K562 (cell line): ENCODE data around the gene MARS1. TPM values are rescaled to one million over a fixed set of nuclear protein-coding genes. Genes with fewer than 3 reads are reported as not detected.

Experiments used
- KDM4B ChIP-seq, 2 experiments: fragments of 450-650 bp in 1 of 2; sonication (generic) in 1 of 2; IDR thresholded peaks; 2 replicates each; pipeline ENCODE4 v1.6.1; 2016 to 2017; ENCODE audit warnings: borderline replicate concordance in 2 of 2, antibody characterized with exemption in 1 of 2, low read depth in 1 of 2, mild to moderate bottlenecking in 1 of 2
- MTA1 ChIP-seq: fragments of 450-650 bp; IDR thresholded peaks from 2 replicates; pipeline ENCODE4 v1.6.1; 2017; ENCODE audit warnings: borderline replicate concordance
- MYC ChIP-seq, 2 experiments: fragments of 250-450 bp in 1 of 2; sonication (Bioruptor Pico) in 1 of 2; IDR thresholded peaks; 2 replicates each; pipeline versions ENCODE4 v1.5.1 to v1.6.1; 2012 to 2021; ENCODE audit warnings: low read depth in 2 of 2, borderline replicate concordance in 1 of 2, improper control_type of control experiment in 1 of 2, low read length in 1 of 2, mild to moderate bottlenecking in 1 of 2, moderate library complexity in 1 of 2
- RBM17 ChIP-seq: fragments of 200-400 bp; formaldehyde crosslinking; IDR thresholded peaks from 2 replicates; pipeline ENCODE4 v1.6.1; 2017; ENCODE audit warnings: low read depth, mild to moderate bottlenecking, low read length, borderline replicate concordance
- ZNF124 ChIP-seq: sonication (generic); formaldehyde crosslinking; IDR thresholded peaks from 2 replicates; pipeline ENCODE4 v1.8.1; 2022; ENCODE audit warnings: missing genetic modification reagents
- ZNF408 ChIP-seq: fragments of 250-450 bp; sonication (Bioruptor Pico); IDR thresholded peaks from 2 replicates; pipeline ENCODE4 v1.4.0; 2020; ENCODE audit warnings: low read depth, mild to moderate bottlenecking, moderate library complexity
- ZNF57 ChIP-seq: fragments of 450-650 bp; formaldehyde crosslinking; IDR thresholded peaks from 2 replicates; pipeline ENCODE4 v1.4.0; 2020; ENCODE audit warnings: mild to moderate bottlenecking, moderate library complexity
- polyA plus RNA-seq, 8 experiments: library from polyadenylated mRNA; depleted of rRNA in 4 of 8; stranded (reverse) in 5 of 8; unstranded in 3 of 8; fragments of >200 nt; fragmentation: Nextera tagmentation in 2 of 8; fragmentation: Illumina TruSeq in 1 of 8; extraction: Ambion mirVana in 2 of 8; extraction: Trizol in 1 of 8; gene quantifications; 2 replicates each; pipeline versions ENCODE4 v1.2.1 to v1.2.3, GENCODE V29; 2011 to 2014; ENCODE audit warnings: inconsistent platforms in 1 of 8, missing spikeins in 1 of 8
- total RNA-seq, 7 experiments: library from RNA; depleted of rRNA in 6 of 7; stranded (reverse); fragments of >200 nt in 6 of 7; fragmentation: Illumina TruSeq in 2 of 7; extraction: Trizol in 2 of 7; gene quantifications; 2 replicates each; pipeline versions ENCODE4 v1.2.1 to v1.2.3, GENCODE V29; 2011 to 2021; ENCODE audit warnings: low replicate concordance in 1 of 7
- TF ChIP-seq, protein P1 (sequence below), 2 experiments: fragments of 450-650 bp; formaldehyde crosslinking in 1 of 2; IDR thresholded peaks; 2 replicates each; pipeline versions ENCODE4 v1.4.0 to v1.6.1; 2014 to 2020; ENCODE audit warnings: mild to moderate bottlenecking in 2 of 2, borderline replicate concordance in 1 of 2, low read depth in 1 of 2
- TF ChIP-seq, protein P2 (sequence below): sonication (generic); formaldehyde crosslinking; IDR thresholded peaks from 2 replicates; pipeline ENCODE4 v1.8.1; 2023; ENCODE audit warnings: missing genetic modification reagents, mild to moderate bottlenecking, borderline replicate concordance
- TF ChIP-seq, protein P3 (sequence below): sonication (generic); formaldehyde crosslinking; IDR thresholded peaks from 2 replicates; pipeline ENCODE4 v1.8.1; 2023; ENCODE audit warnings: mild to moderate bottlenecking, missing genetic modification reagents

MARS1 gene
- total and polyA plus RNA-seq, 9 of the 15 experiments (the other 6 are each of a cell fraction or from before 2014, with no cell fraction given), result 117 to 382 (median 220) TPM

DNA sequence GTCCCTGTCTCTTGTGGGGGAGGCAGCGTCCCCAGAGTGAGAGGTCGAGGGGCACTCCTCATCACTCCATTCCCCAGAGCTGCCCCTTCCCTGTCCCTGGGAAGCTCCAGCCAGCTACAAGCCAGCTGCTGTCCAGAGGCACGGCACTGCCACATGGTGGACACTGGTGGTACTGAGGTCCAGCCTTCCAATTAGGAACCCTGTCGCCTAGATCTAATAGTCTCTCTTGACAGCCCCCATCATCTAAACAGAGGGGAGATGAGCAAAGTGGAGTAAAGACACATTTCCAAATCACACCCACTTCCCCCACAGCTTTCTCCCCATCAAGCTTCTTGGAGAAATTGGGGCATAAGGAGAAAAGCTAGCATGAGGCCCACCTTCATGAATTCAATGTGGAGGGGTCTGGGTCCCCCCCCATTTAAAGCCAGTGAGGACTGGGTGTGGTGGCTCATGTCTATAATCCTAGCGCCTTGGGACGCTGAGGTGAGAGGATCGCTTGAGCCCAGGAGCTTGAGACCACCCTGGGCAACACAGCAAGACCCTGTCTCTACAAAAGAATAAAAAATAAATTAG is 34.8 kb upstream of the MARS1 start (continued):
- TF ChIP-seq, protein P1, sequence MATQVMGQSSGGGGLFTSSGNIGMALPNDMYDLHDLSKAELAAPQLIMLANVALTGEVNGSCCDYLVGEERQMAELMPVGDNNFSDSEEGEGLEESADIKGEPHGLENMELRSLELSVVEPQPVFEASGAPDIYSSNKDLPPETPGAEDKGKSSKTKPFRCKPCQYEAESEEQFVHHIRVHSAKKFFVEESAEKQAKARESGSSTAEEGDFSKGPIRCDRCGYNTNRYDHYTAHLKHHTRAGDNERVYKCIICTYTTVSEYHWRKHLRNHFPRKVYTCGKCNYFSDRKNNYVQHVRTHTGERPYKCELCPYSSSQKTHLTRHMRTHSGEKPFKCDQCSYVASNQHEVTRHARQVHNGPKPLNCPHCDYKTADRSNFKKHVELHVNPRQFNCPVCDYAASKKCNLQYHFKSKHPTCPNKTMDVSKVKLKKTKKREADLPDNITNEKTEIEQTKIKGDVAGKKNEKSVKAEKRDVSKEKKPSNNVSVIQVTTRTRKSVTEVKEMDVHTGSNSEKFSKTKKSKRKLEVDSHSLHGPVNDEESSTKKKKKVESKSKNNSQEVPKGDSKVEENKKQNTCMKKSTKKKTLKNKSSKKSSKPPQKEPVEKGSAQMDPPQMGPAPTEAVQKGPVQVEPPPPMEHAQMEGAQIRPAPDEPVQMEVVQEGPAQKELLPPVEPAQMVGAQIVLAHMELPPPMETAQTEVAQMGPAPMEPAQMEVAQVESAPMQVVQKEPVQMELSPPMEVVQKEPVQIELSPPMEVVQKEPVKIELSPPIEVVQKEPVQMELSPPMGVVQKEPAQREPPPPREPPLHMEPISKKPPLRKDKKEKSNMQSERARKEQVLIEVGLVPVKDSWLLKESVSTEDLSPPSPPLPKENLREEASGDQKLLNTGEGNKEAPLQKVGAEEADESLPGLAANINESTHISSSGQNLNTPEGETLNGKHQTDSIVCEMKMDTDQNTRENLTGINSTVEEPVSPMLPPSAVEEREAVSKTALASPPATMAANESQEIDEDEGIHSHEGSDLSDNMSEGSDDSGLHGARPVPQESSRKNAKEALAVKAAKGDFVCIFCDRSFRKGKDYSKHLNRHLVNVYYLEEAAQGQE (IDR thresholded peaks at IDR 0.05; ENCODE audit: borderline replicate concordance), result peak; percentile 92
- TF ChIP-seq, protein P1 (CRISPR knock-in tag; IDR thresholded peaks at IDR 0.05; ENCODE audit: low read depth), result 0 out of 2 replicates have a peak, but pooled peaks have one; percentile 40
- TF ChIP-seq, protein P2, sequence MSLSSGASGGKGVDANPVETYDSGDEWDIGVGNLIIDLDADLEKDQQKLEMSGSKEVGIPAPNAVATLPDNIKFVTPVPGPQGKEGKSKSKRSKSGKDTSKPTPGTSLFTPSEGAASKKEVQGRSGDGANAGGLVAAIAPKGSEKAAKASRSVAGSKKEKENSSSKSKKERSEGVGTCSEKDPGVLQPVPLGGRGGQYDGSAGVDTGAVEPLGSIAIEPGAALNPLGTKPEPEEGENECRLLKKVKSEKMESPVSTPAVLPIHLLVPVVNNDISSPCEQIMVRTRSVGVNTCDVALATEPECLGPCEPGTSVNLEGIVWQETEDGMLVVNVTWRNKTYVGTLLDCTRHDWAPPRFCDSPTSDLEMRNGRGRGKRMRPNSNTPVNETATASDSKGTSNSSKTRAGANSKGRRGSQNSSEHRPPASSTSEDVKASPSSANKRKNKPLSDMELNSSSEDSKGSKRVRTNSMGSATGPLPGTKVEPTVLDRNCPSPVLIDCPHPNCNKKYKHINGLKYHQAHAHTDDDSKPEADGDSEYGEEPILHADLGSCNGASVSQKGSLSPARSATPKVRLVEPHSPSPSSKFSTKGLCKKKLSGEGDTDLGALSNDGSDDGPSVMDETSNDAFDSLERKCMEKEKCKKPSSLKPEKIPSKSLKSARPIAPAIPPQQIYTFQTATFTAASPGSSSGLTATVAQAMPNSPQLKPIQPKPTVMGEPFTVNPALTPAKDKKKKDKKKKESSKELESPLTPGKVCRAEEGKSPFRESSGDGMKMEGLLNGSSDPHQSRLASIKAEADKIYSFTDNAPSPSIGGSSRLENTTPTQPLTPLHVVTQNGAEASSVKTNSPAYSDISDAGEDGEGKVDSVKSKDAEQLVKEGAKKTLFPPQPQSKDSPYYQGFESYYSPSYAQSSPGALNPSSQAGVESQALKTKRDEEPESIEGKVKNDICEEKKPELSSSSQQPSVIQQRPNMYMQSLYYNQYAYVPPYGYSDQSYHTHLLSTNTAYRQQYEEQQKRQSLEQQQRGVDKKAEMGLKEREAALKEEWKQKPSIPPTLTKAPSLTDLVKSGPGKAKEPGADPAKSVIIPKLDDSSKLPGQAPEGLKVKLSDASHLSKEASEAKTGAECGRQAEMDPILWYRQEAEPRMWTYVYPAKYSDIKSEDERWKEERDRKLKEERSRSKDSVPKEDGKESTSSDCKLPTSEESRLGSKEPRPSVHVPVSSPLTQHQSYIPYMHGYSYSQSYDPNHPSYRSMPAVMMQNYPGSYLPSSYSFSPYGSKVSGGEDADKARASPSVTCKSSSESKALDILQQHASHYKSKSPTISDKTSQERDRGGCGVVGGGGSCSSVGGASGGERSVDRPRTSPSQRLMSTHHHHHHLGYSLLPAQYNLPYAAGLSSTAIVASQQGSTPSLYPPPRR (CRISPR knock-in tag), result 0 out of 2 replicates have a peak, but pooled peaks have one; percentile 31
- TF ChIP-seq MYC (IDR thresholded peaks at IDR 0.05; ENCODE audit: low read depth, low read length), result peak; percentile 57; the same call in 1 of the 2 replicates
- TF ChIP-seq MYC (CRISPR knock-in tag; IDR thresholded peaks at IDR 0.05; ENCODE audit: borderline replicate concordance, low read depth), result 0 out of 2 replicates have a peak, but pooled peaks have one; percentile 15
- no peak for TF ChIP-seq ZNF57
- no peak for TF ChIP-seq ZNF408 (CRISPR knock-in tag)
- TF ChIP-seq MTA1, result no peak
- no peak for TF ChIP-seq ZNF124 (CRISPR knock-in tag)
- 0 out of 4 replicates have a peak, but pooled peaks of 1 of the 2 experiments have one; percentile 37 for TF ChIP-seq KDM4B (IDR thresholded peaks at IDR 0.05; ENCODE audit: borderline replicate concordance in 2 of 2, low read depth in 1 of 2)
- no peak for TF ChIP-seq RBM17
- TF ChIP-seq, protein P3, sequence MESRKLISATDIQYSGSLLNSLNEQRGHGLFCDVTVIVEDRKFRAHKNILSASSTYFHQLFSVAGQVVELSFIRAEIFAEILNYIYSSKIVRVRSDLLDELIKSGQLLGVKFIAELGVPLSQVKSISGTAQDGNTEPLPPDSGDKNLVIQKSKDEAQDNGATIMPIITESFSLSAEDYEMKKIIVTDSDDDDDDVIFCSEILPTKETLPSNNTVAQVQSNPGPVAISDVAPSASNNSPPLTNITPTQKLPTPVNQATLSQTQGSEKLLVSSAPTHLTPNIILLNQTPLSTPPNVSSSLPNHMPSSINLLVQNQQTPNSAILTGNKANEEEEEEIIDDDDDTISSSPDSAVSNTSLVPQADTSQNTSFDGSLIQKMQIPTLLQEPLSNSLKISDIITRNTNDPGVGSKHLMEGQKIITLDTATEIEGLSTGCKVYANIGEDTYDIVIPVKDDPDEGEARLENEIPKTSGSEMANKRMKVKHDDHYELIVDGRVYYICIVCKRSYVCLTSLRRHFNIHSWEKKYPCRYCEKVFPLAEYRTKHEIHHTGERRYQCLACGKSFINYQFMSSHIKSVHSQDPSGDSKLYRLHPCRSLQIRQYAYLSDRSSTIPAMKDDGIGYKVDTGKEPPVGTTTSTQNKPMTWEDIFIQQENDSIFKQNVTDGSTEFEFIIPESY (CRISPR knock-in tag), result peak; percentile 34; the same call in 1 of the 2 replicates
